HG03135 (cell line): ENCODE results near the gene UBR1.
"Not testable (repeated sequence)": the region's sequence is repeated elsewhere in the genome, so short reads cannot be mapped to it uniquely, and the experiment has no call there.

Experiments used
- ATAC-seq: cut with Tn5 transposase; IDR thresholded peaks from one replicate; pipeline ENCODE4 v1.9.1; 2021; ENCODE audit warnings: mild to moderate bottlenecking, moderate library complexity; ENCODE audit not compliant: unreplicated experiment

UBR1 gene

GRCh38 chr15:42918047-42918446 lies 187.8 kb downstream of the UBR1 start:
- no peak for ATAC-seq

GRCh38 chr15:42915654-42916315 lies 190.1 kb downstream of the UBR1 start:
- no peak for ATAC-seq

- ATAC-seq, result no peak
These were observed 190.9 kb downstream of the UBR1 start for GRCh38 chr15:42914728-42915497.

- no peak for ATAC-seq
These were observed 194.7 kb downstream of the UBR1 start for GRCh38 chr15:42911058-42911592.

- ATAC-seq, result no peak
These were observed 197.3 kb downstream of the UBR1 start for GRCh38 chr15:42908538-42908937.

GRCh38 chr15:42903388-42904324 lies 202.2 kb downstream of the UBR1 start:
- no peak for ATAC-seq

GRCh38 chr15:42893911-42894310 lies 211.9 kb downstream of the UBR1 start:
- ATAC-seq, result not testable (repeated sequence)
